ENCODE measurements around the gene NXN.
"Not testable (repeated sequence)": the region's sequence is repeated elsewhere in the genome, so short reads cannot be mapped to it uniquely, and the experiment has no call there.

DNA sequence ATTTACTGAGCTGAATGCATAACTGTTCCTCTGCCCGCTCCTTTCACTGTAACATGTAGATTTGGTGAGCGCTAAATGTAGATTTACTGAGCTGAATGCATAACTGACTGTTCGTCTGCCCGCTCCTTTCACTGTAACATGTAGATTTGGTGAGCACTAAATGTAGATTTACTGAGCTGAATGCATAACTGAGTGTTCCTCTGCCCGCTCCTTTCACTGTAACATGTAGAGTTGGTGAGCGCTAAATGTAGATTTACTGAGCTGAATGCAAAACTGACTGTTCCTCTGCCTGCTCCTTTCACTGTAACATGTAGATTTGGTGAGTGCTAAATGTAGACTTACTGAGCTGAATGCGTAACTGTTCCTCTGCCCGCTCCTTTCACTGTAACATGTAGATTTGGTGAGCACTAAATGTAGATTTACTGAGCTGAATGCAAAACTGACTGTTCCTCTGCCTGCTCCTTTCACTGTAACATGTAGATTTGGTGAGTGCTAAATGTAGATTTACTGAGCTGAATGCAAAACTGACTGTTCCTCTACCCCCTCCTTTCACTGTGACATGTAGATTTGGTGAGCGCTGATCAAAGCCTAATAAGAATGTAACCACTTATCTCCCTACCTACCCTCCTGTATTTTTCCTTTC is 224.1 kb downstream of the NXN start:
- TF ChIP-seq, protein P1, sequence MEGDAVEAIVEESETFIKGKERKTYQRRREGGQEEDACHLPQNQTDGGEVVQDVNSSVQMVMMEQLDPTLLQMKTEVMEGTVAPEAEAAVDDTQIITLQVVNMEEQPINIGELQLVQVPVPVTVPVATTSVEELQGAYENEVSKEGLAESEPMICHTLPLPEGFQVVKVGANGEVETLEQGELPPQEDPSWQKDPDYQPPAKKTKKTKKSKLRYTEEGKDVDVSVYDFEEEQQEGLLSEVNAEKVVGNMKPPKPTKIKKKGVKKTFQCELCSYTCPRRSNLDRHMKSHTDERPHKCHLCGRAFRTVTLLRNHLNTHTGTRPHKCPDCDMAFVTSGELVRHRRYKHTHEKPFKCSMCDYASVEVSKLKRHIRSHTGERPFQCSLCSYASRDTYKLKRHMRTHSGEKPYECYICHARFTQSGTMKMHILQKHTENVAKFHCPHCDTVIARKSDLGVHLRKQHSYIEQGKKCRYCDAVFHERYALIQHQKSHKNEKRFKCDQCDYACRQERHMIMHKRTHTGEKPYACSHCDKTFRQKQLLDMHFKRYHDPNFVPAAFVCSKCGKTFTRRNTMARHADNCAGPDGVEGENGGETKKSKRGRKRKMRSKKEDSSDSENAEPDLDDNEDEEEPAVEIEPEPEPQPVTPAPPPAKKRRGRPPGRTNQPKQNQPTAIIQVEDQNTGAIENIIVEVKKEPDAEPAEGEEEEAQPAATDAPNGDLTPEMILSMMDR (IDR thresholded peaks at IDR 0.05): not testable (repeated sequence)
- not testable (repeated sequence) for TF ChIP-seq EZH2 (IDR thresholded peaks at IDR 0.05; ENCODE audit: borderline replicate concordance, insufficient read depth, low read depth, low read length, poor library complexity, severe bottlenecking)

Measured in B cell (primary cell).